HEK293 (cell line): ENCODE data around the gene RASSF5.

Source experiments
- KLF16 ChIP-seq: fragments of 450-650 bp; formaldehyde crosslinking; IDR thresholded peaks from 2 replicates; pipeline ENCODE4 v1.5.1; 2017; ENCODE audit warnings: missing biosample characterization, missing genetic modification characterization
- SCRT1 ChIP-seq: fragments of 450-650 bp; formaldehyde crosslinking; IDR thresholded peaks from 2 replicates; pipeline ENCODE4 v1.5.1; 2016; ENCODE audit warnings: missing biosample characterization, missing genetic modification characterization, borderline replicate concordance
- SETDB1 ChIP-seq: IDR thresholded peaks from one replicate; pipeline ENCODE4 v1.6.1; 2017; ENCODE audit warnings: mild to moderate bottlenecking, low read length, moderate library complexity, mixed read lengths; ENCODE audit not compliant: insufficient read length
- ZBTB1 ChIP-seq: fragments of 450-650 bp; formaldehyde crosslinking; IDR thresholded peaks from 2 replicates; pipeline ENCODE4 v1.5.1; 2016; ENCODE audit warnings: missing biosample characterization, missing genetic modification characterization
- ZNF274 ChIP-seq, 2 experiments: fragments of 200-500 bp in 1 of 2; fragments of 450-650 bp in 1 of 2; sonication (Bioruptor generic) in 1 of 2; formaldehyde crosslinking in 1 of 2; IDR thresholded peaks; 2 replicates each; pipeline versions ENCODE4 v1.5.1 to v1.6.1; 2014 to 2016; ENCODE audit warnings: borderline replicate concordance in 1 of 2, inconsistent platforms in 1 of 2, low read length in 1 of 2, missing biosample characterization in 1 of 2, missing genetic modification characterization in 1 of 2
- ZNF501 ChIP-seq: fragments of 450-650 bp; formaldehyde crosslinking; IDR thresholded peaks from 2 replicates; pipeline ENCODE4 v1.5.1; 2016; ENCODE audit warnings: missing biosample characterization, missing genetic modification characterization
- TF ChIP-seq, protein P1 (sequence below): fragments of 450-650 bp; formaldehyde crosslinking; IDR thresholded peaks from 2 replicates; pipeline ENCODE4 v1.5.1; 2016; ENCODE audit warnings: missing biosample characterization, missing genetic modification characterization

DNA sequence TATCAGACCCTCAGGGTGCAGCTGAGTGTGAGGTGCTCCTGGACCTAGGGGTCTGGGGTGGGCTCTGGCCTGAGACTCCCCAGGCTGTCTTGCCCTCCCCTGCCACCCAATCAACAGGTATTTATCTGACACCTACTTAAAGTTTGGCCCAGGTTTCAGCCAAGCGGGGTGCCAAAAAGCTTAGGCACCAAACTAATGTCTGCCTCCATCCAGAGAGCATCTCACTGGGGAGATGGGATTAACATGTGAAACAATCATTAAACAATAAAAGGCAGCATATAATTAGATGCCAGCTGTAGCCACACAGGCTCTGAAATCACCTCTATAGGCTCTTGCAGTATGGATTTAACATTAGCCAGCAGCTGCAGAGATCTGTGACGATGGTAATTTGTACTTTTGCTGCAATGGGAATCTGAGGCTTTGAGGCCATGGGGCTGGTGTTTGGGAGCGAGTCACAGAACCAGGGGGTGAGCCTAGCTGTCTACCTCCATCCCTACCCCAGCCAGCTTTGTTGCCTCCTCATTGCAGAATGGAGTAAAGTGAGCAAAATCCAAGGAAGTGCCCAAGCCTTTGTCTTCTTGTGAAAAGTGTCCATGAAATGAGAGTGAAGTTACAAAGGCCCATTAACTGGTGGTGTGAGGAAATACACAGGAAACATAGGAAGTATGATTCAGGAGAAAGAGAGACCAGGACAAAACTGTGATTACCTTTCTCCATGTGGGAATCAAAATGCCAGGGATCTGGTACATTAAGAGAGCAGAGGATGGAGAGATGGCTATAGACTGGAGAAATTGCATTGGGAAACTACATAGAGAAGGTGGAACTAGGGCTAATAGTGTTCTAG, 68.8 kb downstream of the RASSF5 start:
- TF ChIP-seq ZNF274 (IDR thresholded peaks at IDR 0.05; ENCODE audit: low read length) (no peak), ZNF274 (tag by site-specific recombination; IDR thresholded peaks at IDR 0.05; ENCODE audit: borderline replicate concordance) (no peak), SETDB1 (no peak), SCRT1 (tag by site-specific recombination) (no peak), KLF16 (tag by site-specific recombination) (no peak), ZNF501 (tag by site-specific recombination) (no peak), ZBTB1 (tag by site-specific recombination) (no peak)
- TF ChIP-seq, protein P1, sequence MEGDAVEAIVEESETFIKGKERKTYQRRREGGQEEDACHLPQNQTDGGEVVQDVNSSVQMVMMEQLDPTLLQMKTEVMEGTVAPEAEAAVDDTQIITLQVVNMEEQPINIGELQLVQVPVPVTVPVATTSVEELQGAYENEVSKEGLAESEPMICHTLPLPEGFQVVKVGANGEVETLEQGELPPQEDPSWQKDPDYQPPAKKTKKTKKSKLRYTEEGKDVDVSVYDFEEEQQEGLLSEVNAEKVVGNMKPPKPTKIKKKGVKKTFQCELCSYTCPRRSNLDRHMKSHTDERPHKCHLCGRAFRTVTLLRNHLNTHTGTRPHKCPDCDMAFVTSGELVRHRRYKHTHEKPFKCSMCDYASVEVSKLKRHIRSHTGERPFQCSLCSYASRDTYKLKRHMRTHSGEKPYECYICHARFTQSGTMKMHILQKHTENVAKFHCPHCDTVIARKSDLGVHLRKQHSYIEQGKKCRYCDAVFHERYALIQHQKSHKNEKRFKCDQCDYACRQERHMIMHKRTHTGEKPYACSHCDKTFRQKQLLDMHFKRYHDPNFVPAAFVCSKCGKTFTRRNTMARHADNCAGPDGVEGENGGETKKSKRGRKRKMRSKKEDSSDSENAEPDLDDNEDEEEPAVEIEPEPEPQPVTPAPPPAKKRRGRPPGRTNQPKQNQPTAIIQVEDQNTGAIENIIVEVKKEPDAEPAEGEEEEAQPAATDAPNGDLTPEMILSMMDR (tag by site-specific recombination) = no peak
